Cardiac fibroblast (primary cell): ENCODE data around the gene FASTK.
A peak's percentile ranks its signal among the peaks of the same experiment; 100 is the strongest.

Experiments used
- DNase-seq, 2 donors: peaks; one replicate each; pipeline versions ENCODE4 v3.0.0 to v3.0.0-alpha.2; 2010; ENCODE audit warnings: low read depth in 2 of 2
- H3K4me3 ChIP-seq, 2 donors: replicated peaks in 1 of 2; 1 replicate in 1 of 2; 2 replicates in 1 of 2; pipeline ENCODE4 v1.5.1; 2011; ENCODE audit warnings: low read depth in 2 of 2, low read length in 2 of 2, mild to moderate bottlenecking in 2 of 2, moderate library complexity in 1 of 2
- TF ChIP-seq, protein P1 (sequence below): IDR thresholded peaks from one replicate; pipeline ENCODE4 v1.5.1; 2011; ENCODE audit warnings: low read depth, mild to moderate bottlenecking, low read length, inconsistent platforms

The FASTK gene

DNA sequence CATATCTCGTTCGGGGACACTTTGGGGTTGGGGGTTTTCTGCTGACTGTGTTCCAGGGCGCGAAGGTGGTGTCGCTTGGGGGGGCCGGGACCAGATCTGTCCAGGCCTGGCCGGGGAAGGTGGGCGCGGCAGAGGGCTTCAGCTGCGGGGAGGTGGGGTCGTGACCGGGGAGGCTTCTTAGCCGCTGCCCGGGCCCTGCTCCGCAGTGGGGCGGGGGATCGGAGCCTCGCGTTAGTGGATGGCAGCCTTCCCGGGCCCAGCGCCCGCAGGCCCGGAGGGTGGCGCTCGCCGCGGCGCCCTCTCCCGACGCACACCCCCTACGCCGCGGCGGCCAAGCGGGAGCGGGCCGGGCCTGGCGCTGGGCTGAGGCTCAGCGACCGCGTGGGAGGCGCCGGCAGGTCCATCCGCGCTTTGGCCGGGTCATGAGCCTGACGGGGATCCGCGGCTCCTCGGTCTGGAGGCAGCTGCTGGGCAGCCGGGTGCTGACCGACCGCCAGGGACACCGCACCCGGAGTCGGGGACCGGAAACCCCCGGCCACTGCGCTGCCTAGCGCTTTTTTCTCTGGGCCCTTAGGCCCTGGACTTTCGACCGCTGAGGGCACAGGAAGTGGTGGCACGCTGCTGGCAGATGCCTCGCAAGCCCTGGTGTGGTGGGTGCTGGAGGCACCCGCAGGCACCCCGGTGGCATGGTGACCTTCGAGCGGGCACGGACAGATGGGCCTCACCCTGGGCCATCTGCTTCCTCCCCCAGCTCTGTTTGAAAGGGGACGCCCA, 6.8 kb upstream of the FASTK start:
- DNase-seq, result peak; percentile 60 to 69

DNA sequence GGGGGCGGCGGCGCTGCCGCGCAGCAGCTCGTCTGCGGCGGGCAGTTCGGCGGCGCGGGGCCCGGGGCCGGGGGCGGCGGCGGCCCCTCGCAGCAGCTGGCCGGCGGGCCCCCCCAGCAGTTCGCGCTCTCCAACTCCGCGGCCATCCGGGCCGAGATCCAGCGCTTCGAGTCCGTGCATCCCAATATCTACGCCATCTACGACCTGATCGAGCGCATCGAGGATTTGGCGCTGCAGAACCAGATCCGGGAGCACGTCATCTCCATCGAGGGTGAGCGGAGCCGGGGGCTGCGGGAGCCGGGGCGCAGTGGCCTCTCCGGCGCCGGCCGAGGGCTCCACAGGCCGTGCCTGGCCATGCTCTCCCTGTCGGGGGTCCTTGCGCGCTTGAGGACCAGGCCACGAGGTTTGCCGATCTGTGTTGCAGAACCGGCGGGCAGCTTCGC, 6.2 kb upstream of the FASTK start:
- peak in 1 of 2 donors; percentile 47 for DNase-seq
- peak overlapping the region; percentile 74 to 81 for H3K4me3 ChIP-seq
- TF ChIP-seq, protein P1, sequence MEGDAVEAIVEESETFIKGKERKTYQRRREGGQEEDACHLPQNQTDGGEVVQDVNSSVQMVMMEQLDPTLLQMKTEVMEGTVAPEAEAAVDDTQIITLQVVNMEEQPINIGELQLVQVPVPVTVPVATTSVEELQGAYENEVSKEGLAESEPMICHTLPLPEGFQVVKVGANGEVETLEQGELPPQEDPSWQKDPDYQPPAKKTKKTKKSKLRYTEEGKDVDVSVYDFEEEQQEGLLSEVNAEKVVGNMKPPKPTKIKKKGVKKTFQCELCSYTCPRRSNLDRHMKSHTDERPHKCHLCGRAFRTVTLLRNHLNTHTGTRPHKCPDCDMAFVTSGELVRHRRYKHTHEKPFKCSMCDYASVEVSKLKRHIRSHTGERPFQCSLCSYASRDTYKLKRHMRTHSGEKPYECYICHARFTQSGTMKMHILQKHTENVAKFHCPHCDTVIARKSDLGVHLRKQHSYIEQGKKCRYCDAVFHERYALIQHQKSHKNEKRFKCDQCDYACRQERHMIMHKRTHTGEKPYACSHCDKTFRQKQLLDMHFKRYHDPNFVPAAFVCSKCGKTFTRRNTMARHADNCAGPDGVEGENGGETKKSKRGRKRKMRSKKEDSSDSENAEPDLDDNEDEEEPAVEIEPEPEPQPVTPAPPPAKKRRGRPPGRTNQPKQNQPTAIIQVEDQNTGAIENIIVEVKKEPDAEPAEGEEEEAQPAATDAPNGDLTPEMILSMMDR, result no peak

More for the DNA sequence above, 6.8 kb upstream of the FASTK start:
- TF ChIP-seq, protein P1, result no peak
- H3K4me3 ChIP-seq, result peak overlapping the region; percentile 74 to 81

DNA sequence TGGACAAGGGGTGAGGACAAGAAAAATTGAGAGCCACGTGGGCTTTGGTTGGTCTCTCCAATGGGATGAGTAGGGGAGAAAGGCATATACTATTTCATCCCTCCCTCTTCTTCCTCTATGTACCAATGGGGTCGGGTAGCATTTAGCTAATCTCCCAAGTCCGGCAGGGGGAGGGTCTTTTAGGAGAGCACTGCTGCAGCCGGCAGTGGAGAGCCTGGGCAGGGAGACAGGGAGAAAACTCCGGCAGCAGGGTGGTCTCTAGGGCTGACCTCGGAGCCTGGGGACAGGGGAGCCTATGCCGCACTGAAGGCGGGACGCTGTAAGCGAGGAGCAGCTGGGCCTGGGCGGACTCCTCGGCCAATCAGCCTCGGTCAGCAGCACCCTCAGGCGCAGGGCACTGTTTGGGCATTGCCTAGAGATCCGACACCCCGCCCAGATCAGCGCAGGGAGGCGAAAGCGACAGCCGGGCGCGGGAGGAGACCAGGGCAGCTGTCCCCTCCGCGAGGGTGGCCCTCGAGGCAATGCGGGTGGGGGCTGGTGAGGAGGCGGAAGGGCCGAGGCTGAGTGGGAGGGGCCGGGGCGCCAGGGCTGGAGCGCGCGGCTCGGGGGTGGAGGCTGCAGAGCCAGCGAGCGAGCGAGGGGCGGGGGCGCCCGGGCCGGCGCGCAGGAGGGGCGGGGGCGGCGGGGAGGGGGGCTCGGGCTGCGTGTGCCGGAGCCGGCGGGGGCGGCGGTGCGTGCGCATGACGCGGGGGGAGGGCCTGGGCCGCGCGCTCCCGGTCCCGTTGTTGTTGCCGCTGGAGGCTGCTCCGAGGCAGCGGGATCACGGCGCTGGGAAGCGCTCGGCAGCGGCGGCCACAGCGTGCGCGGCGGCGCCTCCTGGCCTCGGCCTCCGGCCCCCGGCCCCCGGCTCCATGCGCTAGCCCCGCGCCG, 5.3 kb upstream of the FASTK start, which contains the start of gene AGAP3:
Gene AGAP3 (plus strand): TSS at position 785 of the 930 bp plus-strand sequence. CDS start 267 bp downstream, outside the sequence.
- TF ChIP-seq, protein P1, result no peak
- peak within 1 kb of the TSS; percentile 74 to 81 for H3K4me3 ChIP-seq
- peak; percentile 66 to 81 for DNase-seq

DNA sequence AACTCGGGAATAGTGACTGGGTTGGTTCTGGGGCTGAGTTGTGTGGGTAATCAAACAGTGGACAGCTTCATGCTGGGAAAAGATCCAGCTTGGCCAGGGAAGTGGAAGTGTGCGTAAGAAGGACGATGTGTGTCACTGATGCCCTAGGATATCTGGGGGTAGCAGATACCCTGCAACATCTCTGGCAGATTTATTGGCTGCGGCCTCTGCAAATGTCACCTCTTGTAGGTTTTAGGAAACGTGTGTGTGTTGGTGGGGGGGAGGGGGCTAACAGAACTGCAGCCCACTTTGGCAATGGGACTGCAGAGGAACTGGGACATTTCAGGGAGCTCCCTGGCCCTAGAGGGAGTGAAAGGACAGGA, 4.7 kb upstream of the FASTK start:
- peak overlapping the region in 1 of 2 donors; percentile 53 for H3K4me3 ChIP-seq
- TF ChIP-seq, protein P1, result no peak
- peak in 1 of 2 donors; percentile 37 for DNase-seq

DNA sequence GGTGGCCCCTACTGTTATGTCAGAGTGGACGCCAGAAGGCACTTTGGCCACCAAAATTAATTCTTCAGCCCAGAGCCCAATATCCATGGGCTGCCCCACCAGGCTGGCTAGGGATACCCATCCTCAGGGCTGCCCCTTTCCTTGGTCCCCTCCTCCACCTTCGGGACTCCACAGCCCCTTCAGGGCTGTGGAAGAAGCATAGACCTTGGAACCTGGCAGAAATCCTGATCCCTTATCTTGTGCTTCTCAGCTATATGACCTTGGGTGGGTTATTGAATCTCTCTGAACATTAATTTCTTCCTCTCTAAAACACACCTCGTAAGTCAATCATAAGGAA, 3.2 kb upstream of the FASTK start:
- TF ChIP-seq, protein P1, result no peak

DNA sequence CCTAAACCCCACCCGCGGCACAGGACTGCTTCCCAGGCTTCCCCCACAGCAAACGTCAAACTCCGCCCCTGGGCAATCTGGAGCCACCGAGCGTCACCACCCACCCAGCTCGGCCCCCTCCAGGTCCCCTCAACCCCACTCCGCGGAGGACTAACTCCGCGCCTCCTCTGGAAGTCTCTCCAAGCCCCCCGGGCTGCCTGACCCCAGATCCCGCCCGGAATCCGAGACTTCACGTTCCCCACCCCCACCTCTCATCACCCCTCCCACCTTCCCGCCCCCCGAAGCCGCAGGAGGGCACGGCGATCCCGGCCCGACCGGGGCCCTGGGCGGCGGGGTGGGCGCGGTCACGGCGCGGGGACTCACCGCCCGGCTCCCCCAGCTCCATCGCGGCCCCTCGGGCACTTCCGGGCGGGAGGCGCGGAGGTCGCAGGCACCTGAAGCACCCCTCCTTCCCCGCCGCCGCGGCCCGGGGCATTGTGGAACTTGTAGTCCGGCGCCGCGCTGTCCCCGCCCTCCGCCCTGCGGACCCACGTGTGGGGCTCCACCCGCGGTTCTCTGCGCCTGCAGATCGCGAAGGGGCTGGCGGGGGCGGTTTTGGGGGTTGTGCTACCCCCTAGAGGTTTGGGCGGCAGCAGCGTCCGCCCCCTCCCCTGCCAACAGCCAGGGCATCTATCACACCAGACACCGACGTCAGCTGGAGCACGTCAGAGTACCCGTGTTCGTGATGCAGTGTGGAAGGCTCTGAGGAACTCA, 2.6 kb upstream of the FASTK start, which contains the start of gene TMUB1:
Gene TMUB1 (minus strand): TSS at position 423 of the 753 bp plus-strand sequence. CDS start 930 bp downstream, outside the sequence.
- TF ChIP-seq, protein P1, result no peak
- peak; percentile 46 to 61 for DNase-seq

More for the DNA sequence above, 3.2 kb upstream of the FASTK start:
- peak overlapping the region; percentile 73 to 76 for H3K4me3 ChIP-seq
- DNase-seq, result no peak

More for the DNA sequence above, 2.6 kb upstream of the FASTK start, which contains the start of gene TMUB1:
- H3K4me3 ChIP-seq, result peak within 1 kb of the TSS; percentile 73 to 76
